ENCODE data around the gene IFITM1. TPM values are rescaled to one million over a fixed set of nuclear protein-coding genes. Genes with fewer than 3 reads are reported as not detected.

The IFITM1 gene
- polyA plus RNA-seq, 1 donor from 2014 or later, result 0.35 TPM

DNA sequence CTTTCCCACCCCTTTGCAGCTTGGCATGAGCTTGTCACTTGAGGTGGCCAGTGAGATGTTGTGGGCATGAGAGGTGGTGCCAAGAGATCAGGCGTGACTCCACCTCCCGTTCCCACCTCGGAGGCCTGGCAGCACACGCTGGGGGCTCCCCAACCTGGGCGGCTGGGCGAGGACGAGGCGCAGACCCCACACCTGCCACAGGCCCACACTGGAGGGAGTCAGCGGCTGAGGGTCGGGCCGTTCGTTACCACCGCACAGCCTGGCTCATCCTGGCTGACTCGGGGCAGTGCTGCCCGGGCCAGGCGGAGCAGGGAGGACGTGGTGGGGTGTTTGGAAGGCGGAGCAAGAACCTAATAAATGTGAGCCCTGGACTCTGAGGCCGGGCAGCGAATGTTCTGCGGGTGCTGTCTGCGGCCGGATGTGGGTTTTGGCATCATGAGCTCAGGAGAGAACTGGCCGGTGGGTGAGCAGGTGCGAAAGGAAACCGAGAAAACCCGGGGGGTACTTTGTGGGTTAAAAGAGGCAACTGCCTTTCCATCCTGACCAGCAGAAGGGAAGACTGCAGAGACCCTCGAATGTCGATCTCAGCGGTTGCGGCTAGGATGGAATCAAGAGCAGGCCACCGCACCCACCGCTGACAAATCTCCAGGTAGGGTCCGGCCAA, 17.0 kb downstream of the IFITM1 start:
- H3K79me2 ChIP-seq (replicated peaks; ENCODE audit: insufficient read depth, low read length), result no peaks in the 10 kb centered on the region
- H3K4me2 ChIP-seq (ENCODE audit: low read length), result no peak overlapping the region
- H2AFZ ChIP-seq (ENCODE audit: low read depth, low read length), result no peak overlapping the region
- H4K20me1 ChIP-seq (ENCODE audit: insufficient read depth), result no peaks in the 10 kb centered on the region
- no peaks in the 10 kb centered on the region for H3F3A ChIP-seq (ENCODE audit: insufficient read depth, low read length, poor library complexity, severe bottlenecking)
- H3K27me3 ChIP-seq (ENCODE audit: insufficient read depth, low read depth, low read length), result no peaks in the 10 kb centered on the region
- no peaks in the 10 kb centered on the region for H3K36me3 ChIP-seq (ENCODE audit: insufficient read depth, low read length)
- no peak overlapping the region for H3K9ac ChIP-seq (ENCODE audit: low read length)
- no peaks in the 10 kb centered on the region for H3K9me3 ChIP-seq (ENCODE audit: low read length)
- H3K9me2 ChIP-seq (ENCODE audit: insufficient read depth, low read length), result no peaks in the 10 kb centered on the region
- TF ChIP-seq RAD21 (conservative IDR thresholded peaks at IDR 0.05) (no peak), EZH2 (IDR thresholded peaks at IDR 0.05; ENCODE audit: borderline replicate concordance, insufficient read depth, low read length, poor library complexity, severe bottlenecking) (no peak), MXI1 (conservative IDR thresholded peaks at IDR 0.05; ENCODE audit: poor library complexity, severe bottlenecking) (no peak), SMC3 (conservative IDR thresholded peaks at IDR 0.05; ENCODE audit: poor library complexity) (no peak), POLR2AphosphoS5 (IDR thresholded peaks at IDR 0.05) (no peak), EP300 (conservative IDR thresholded peaks at IDR 0.05; ENCODE audit: poor library complexity, severe bottlenecking) (no peak), TAF1 (IDR thresholded peaks at IDR 0.05; ENCODE audit: low read depth) (no peak)
- TF ChIP-seq, protein P1, sequence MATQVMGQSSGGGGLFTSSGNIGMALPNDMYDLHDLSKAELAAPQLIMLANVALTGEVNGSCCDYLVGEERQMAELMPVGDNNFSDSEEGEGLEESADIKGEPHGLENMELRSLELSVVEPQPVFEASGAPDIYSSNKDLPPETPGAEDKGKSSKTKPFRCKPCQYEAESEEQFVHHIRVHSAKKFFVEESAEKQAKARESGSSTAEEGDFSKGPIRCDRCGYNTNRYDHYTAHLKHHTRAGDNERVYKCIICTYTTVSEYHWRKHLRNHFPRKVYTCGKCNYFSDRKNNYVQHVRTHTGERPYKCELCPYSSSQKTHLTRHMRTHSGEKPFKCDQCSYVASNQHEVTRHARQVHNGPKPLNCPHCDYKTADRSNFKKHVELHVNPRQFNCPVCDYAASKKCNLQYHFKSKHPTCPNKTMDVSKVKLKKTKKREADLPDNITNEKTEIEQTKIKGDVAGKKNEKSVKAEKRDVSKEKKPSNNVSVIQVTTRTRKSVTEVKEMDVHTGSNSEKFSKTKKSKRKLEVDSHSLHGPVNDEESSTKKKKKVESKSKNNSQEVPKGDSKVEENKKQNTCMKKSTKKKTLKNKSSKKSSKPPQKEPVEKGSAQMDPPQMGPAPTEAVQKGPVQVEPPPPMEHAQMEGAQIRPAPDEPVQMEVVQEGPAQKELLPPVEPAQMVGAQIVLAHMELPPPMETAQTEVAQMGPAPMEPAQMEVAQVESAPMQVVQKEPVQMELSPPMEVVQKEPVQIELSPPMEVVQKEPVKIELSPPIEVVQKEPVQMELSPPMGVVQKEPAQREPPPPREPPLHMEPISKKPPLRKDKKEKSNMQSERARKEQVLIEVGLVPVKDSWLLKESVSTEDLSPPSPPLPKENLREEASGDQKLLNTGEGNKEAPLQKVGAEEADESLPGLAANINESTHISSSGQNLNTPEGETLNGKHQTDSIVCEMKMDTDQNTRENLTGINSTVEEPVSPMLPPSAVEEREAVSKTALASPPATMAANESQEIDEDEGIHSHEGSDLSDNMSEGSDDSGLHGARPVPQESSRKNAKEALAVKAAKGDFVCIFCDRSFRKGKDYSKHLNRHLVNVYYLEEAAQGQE (IDR thresholded peaks at IDR 0.05; ENCODE audit: borderline replicate concordance), result no peak
- TF ChIP-seq, protein P2, sequence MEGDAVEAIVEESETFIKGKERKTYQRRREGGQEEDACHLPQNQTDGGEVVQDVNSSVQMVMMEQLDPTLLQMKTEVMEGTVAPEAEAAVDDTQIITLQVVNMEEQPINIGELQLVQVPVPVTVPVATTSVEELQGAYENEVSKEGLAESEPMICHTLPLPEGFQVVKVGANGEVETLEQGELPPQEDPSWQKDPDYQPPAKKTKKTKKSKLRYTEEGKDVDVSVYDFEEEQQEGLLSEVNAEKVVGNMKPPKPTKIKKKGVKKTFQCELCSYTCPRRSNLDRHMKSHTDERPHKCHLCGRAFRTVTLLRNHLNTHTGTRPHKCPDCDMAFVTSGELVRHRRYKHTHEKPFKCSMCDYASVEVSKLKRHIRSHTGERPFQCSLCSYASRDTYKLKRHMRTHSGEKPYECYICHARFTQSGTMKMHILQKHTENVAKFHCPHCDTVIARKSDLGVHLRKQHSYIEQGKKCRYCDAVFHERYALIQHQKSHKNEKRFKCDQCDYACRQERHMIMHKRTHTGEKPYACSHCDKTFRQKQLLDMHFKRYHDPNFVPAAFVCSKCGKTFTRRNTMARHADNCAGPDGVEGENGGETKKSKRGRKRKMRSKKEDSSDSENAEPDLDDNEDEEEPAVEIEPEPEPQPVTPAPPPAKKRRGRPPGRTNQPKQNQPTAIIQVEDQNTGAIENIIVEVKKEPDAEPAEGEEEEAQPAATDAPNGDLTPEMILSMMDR (IDR thresholded peaks at IDR 0.05; ENCODE audit: poor library complexity, severe bottlenecking), result no peak
- no peak overlapping the region for H3K27ac ChIP-seq (ENCODE audit: low read length)
- H3K4me3 ChIP-seq (ENCODE audit: low read length), result no peak overlapping the region

DNA sequence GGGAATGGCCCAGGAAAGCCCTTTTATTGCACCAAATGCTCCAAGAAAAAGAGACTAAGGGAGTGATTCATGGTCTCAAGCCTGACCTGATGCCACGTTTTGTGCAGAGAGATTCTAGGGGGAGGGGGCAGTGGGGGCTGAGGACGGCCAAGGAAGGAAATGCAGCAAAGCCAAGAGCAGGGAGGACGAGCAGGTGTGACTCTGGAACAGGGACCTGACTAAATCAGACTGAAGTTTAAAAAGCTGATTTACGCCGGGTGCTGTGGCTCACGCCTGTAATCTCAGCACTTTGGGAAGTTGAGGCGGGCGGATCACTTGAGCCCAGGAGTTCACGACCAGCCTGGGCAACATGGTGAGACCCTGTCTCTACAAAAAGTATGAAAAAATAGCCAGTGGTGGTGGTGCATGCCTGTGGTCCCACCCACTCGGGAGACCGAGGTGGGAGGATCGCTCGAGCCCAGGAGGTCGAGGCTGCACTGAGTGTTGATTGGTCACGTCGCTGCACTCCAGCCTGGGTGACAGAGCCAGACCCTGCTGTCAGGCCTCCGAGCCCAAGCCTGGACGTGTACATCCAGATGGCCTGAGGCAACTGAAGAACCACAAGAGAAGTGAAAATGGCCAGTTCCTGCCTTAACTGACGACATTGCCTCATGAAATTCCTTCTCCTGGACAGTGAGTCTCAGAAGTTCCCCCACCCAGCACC, 17.7 kb downstream of the IFITM1 start:
- Histone ChIP-seq H3K79me2 (replicated peaks; ENCODE audit: insufficient read depth, low read length) (no peaks in the 10 kb centered on the region), H3K9me2 (ENCODE audit: insufficient read depth, low read length) (no peaks in the 10 kb centered on the region), H3K4me3 (ENCODE audit: low read length) (no peak overlapping the region), H3K27ac (ENCODE audit: low read length) (no peak overlapping the region), H3F3A (ENCODE audit: insufficient read depth, low read length, poor library complexity, severe bottlenecking) (no peaks in the 10 kb centered on the region), H3K9ac (ENCODE audit: low read length) (no peak overlapping the region), H4K20me1 (ENCODE audit: insufficient read depth) (no peaks in the 10 kb centered on the region), H3K36me3 (ENCODE audit: insufficient read depth, low read length) (no peaks in the 10 kb centered on the region), H3K4me2 (ENCODE audit: low read length) (no peak overlapping the region), H3K27me3 (ENCODE audit: insufficient read depth, low read depth, low read length) (no peaks in the 10 kb centered on the region), H3K9me3 (ENCODE audit: low read length) (no peaks in the 10 kb centered on the region), H2AFZ (ENCODE audit: low read depth, low read length) (no peak overlapping the region)
- no peak for TF ChIP-seq POLR2AphosphoS5 (IDR thresholded peaks at IDR 0.05)
- no peak for TF ChIP-seq EP300 (conservative IDR thresholded peaks at IDR 0.05; ENCODE audit: poor library complexity, severe bottlenecking)
- TF ChIP-seq SMC3 (conservative IDR thresholded peaks at IDR 0.05; ENCODE audit: poor library complexity), result no peak
- TF ChIP-seq, protein P1 (IDR thresholded peaks at IDR 0.05; ENCODE audit: borderline replicate concordance), result no peak
- TF ChIP-seq RAD21 (conservative IDR thresholded peaks at IDR 0.05), result no peak
- no peak for TF ChIP-seq MXI1 (conservative IDR thresholded peaks at IDR 0.05; ENCODE audit: poor library complexity, severe bottlenecking)
- no peak for TF ChIP-seq TAF1 (IDR thresholded peaks at IDR 0.05; ENCODE audit: low read depth)
- TF ChIP-seq, protein P2 (IDR thresholded peaks at IDR 0.05; ENCODE audit: poor library complexity, severe bottlenecking), result no peak
- no peak for TF ChIP-seq EZH2 (IDR thresholded peaks at IDR 0.05; ENCODE audit: borderline replicate concordance, insufficient read depth, low read length, poor library complexity, severe bottlenecking)

Data from neural cell (in vitro differentiated cells).